Spleen (tissue), 7 donors: ENCODE data around the gene GRIK4.

ENCODE experiments used
- POLR2A ChIP-seq, 3 donors: fragments of 450-650 bp; IDR thresholded peaks; one replicate each; pipeline ENCODE4 v1.5.1; 2017; ENCODE audit warnings: antibody characterized with exemption in 3 of 3, mild to moderate bottlenecking in 1 of 3
- TF ChIP-seq, protein P1 (sequence below), 11 experiments: fragments of 200-600 bp in 7 of 11; fragments of 450-650 bp in 4 of 11; sonication (generic) in 4 of 11; IDR thresholded peaks in 8 of 11; conservative IDR thresholded peaks in 3 of 11; 1 replicate in 7 of 11; 2 replicates in 4 of 11; pipeline versions ENCODE4 v1.4.0 to v1.8.0; 2016 to 2021; ENCODE audit warnings: antibody characterized with exemption in 11 of 11, inconsistent platforms in 4 of 11, mild to moderate bottlenecking in 1 of 11
- donor health status: DM: no; HTN: no; CAD: no; lungs with moderate emphysema.
- donor health status: DM: no; HTN: no; CAD: no.
- donor health status: DM: no; HTN: no; CAD: no.

DNA sequence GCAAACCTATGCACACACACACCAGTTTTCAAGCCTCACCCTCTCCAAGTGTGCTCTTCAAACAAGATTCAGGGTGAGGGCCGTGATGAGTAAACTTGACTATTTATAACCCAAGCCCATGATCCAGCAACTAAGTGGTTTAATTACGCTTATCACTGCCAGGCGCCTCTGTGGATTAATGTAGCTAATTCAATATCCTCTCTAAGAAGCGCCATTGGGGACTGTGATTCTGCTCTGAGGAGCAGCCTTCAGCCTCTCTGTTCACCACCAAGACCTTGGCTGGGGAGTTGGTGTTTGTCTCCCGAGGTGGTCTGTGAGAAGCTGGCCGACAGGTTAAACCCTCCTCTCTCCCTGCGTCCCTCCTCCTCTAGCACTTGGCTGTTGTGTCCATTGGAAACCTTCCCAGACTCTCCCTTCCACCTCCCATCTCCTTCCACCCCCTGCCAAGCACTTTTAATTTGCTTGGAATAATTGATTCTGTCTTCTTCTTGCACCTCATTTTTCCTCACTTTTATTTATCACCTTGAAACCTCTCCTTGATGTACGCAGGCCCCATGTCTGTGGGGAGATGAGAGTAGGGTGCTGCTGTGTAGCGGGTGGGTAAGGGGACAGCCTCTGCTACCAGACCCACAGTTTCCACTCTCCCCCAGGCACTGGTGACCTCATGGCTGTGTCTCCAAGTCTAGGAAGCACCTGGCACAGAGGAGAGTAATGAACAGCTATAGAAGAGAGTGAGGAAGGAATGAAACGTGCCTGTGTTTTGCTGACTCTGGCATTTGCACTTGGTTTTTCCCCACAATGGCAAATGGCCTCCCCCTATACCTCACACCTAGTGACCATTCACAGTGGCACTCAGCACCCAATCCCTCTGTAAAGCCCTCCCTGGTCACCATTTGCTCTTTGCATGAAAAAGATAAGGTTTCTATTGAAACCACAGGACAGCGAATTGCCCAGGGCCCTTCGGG is 236.6 kb downstream of the GRIK4 start:
- TF ChIP-seq, protein P1, sequence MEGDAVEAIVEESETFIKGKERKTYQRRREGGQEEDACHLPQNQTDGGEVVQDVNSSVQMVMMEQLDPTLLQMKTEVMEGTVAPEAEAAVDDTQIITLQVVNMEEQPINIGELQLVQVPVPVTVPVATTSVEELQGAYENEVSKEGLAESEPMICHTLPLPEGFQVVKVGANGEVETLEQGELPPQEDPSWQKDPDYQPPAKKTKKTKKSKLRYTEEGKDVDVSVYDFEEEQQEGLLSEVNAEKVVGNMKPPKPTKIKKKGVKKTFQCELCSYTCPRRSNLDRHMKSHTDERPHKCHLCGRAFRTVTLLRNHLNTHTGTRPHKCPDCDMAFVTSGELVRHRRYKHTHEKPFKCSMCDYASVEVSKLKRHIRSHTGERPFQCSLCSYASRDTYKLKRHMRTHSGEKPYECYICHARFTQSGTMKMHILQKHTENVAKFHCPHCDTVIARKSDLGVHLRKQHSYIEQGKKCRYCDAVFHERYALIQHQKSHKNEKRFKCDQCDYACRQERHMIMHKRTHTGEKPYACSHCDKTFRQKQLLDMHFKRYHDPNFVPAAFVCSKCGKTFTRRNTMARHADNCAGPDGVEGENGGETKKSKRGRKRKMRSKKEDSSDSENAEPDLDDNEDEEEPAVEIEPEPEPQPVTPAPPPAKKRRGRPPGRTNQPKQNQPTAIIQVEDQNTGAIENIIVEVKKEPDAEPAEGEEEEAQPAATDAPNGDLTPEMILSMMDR (IDR thresholded peaks at IDR 0.05 in 8 of 11, conservative IDR thresholded peaks at IDR 0.05 in 3 of 11): no peak
- no peak for TF ChIP-seq POLR2A (IDR thresholded peaks at IDR 0.05)
